Activated T-cell treated with anti-CD3 and anti-CD28 coated beads for 4 hours (primary cell): ENCODE measurements around the gene NYAP1.

ENCODE experiments used
- DNase-seq: peaks from one replicate; pipeline ENCODE4 v3.0.0-alpha.2; 2020

NYAP1 gene

GRCh38 chr7:100464210-100464660 is 19.5 kb upstream of the NYAP1 start, which contains the start of gene SPACDR:
TSS of gene SPACDR (minus strand) at chr7:100464260. CDS start at chr7:100464025, 235 bp downstream.
- no peak for DNase-seq

DNA sequence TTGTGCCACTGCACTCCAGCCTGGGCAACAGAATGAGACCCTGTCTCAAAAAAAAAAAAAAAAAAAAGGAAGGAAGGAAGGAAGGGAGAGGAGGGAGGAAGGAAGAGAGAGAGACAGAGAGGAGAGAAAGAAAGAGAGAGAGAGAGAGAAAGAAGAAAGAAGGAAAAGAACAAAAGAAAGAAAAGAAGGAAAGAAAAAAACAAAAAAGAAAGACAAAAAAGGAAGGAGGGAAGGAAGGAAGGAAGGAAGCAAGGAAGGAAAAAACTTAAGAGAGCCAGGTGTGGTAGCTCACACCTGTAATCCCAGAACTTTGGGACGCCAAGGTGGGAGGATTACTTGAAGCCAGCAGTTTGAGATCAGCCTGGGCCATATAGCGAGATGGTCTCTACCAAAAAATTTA is 18.9 kb upstream of the NYAP1 start:
- no peak for DNase-seq

DNA sequence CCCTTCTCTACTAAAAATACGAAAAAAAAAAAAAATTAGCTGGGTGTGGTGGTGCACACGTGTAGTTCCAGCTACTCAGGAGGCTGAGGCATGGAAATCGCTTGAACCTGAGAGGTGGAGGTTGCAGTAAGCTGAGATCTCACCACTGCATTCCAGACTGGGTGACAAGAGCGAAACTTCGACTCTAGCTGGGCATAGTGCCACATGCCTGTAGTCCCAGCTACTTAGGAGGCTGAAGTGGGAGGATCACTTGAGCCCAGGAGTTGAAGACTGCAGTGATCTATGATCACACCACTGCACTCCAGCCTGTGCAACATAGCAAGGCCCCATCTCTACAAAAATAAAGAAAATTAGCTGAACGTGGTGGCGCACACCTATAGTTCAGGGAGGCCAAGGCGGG is 18.4 kb upstream of the NYAP1 start:
- DNase-seq = no peak

GRCh38 chr7:100465702-100466311 is 17.9 kb upstream of the NYAP1 start:
- DNase-seq = no peak

- DNase-seq = no peak
Measured at GRCh38 chr7:100466653-100467605, 16.8 kb upstream of the NYAP1 start.

- no peak for DNase-seq
Measured at GRCh38 chr7:100467638-100468373, 15.9 kb upstream of the NYAP1 start.

GRCh38 chr7:100469227-100470044 is 14.3 kb upstream of the NYAP1 start:
- peak; percentile 79 for DNase-seq

DNA sequence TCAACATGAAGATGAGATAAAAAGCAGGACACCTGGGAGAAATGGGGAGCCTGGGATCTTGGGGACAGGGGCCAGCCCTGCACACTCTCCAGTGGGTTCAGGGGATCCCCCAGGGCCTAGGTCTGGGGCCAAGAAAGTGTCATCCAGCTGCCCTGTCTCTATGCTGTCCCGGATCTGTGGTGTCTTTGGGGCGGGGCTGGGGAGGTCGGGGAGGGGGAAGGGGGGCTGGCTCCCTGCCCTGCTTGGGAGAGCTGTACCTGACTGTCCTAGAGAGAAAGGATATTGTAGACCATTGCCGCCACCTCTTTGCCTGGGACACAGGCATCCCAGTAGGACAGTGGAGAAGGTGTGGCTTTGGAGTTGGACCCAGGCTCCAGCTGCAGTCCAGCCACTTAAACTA is 12.7 kb upstream of the NYAP1 start:
- DNase-seq = no peak

- no peak for DNase-seq
Measured at GRCh38 chr7:100472121-100472851, 11.4 kb upstream of the NYAP1 start.

GRCh38 chr7:100472854-100473499 is 10.8 kb upstream of the NYAP1 start:
- DNase-seq = no peak

DNA sequence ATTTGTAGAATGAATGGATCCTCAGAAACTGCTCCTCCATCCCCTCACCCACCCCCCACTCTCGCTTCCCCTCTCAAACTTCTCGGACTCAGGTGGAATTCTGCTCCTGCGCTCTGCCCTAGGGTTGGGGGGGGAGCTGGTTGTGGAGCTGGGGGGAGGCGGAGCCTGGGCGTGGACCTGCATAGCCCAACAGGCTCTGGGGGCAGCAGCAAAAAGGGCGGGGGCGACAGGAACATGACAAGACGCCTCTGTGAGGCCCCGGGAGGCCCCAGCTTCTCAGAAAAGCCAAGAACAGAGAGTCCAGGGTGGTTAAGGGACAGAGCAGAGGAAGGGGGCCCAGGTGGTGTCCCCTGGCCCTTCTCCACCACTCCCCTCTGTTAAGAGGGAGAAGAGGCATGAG is 8.2 kb upstream of the NYAP1 start:
- no peak for DNase-seq

- DNase-seq = no peak
Measured at GRCh38 chr7:100476101-100476780, 7.5 kb upstream of the NYAP1 start.

- no peak for DNase-seq
Measured at GRCh38 chr7:100476903-100477870, 6.5 kb upstream of the NYAP1 start.

GRCh38 chr7:100477871-100478267 is 5.9 kb upstream of the NYAP1 start:
- DNase-seq = no peak

DNA sequence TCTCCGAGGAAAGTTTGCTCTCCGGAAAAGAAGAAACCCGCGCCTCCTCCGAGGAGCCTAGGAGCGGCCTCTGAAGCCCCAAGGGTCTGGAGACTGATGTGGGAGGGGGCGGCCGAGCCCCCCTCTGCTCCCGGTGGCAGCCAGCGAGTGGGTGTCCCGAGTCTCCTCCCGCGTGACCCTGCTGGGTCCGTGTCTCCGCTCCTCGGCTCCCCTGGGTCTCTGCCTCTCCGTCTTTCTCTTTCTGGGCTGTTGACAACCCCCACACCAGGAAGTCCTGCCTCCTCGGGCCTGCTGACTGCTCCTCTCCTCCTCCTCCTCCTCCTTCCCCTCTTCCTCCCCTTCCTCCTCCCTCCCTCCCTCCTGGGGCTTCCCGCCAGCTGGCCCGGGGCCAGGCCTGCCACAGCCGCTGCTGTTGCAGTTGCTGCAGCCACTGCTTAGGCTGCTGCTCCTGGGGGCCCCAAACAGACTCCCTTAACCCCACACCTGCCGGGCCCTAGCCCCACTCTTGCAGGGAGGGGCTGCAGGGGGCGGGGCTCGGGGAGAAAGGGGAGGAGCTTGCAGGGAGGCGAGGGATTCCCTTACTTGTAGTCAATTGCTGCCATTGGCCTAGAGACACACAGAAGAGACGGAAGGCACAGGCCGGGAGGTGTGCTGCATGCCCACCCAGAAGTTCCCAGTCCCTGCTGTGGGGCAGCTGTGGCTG is 4.6 kb upstream of the NYAP1 start, which contains the start of gene TSC22D4:
Gene TSC22D4, minus strand, starts transcription at position 257 of the 703 bp plus-strand sequence. CDS start 1,176 bp downstream, outside the sequence.
- peak; percentile 79 for DNase-seq

- no peak for DNase-seq
Measured at GRCh38 chr7:100481466-100481865, 2.3 kb upstream of the NYAP1 start.

- DNase-seq = no peak
Measured at GRCh38 chr7:100482728-100483089, 1.0 kb upstream of the NYAP1 start.

DNA sequence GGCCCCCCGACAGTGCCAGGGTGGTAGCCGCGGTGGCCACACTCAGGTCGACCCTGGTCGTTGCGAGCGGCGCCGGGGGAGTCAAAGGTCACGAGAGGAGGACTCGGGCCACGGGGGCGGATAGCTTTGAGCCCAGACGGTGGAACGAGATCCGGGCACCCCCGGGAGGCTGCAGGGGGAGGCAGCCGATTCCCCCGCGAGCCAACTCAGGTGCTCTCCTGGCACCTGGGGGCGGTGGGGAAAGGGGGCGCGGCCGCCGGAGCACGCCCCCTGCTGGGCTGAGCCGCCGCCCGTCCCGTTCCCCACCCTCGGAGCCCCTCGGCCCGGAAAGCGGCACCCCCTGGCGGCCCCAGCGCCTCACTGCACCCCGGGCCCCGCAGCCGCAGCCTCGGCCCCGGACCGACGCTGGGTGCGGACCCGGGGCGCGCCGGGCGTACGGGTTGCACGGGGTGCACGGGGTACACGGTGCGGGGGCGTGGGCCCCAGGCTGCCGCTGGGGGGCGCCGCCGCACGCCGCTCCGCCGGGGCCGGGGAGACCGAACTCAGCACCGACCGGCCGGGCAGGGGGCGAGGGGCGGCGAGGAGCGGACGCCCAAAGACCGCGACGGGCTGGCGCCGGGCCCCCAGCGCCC is 521 bp upstream of the NYAP1 start:
- DNase-seq = peak; percentile 76
